DMS79 (cell line): ENCODE measurements around the gene XPNPEP2.
A peak's percentile ranks its signal among the peaks of the same experiment; 100 is the strongest.

Experiments
- DNase-seq: peaks from one replicate; lab custom pipeline; 2025; lab: John Stamatoyannopoulos, UW

XPNPEP2 gene

DNA sequence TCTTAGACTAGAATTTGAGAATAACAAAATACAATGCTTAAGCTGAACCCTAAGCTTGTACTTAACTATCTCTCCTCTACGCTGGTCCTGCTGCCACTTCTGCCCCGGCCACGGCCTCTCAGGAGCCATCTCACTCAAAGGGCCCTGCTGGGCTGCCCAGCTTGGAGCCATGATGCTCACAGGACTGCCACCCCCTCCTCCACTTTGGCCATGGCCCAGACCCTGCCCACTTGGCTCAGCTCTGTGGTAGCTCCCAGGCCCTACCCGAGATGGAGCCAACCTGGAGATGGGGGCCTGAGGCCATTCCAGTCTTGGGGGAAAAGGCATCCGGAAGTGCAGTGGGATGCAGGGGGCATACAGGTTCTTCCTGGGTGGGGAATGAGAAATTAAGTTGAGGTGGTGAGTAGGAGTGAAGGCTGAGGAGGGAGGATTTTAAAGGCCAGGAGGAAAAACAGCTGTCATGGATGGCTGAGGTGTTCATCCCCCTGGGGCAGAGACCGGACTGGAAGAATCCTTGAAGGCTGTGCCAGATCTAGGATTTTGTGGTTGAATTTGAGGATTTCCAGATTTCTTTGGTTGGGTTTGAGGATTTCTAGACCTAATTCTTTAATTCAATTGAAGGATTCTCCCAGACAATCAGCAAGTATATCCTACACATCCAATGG is 41.8 kb downstream of the XPNPEP2 start:
- no peak for DNase-seq

DNA sequence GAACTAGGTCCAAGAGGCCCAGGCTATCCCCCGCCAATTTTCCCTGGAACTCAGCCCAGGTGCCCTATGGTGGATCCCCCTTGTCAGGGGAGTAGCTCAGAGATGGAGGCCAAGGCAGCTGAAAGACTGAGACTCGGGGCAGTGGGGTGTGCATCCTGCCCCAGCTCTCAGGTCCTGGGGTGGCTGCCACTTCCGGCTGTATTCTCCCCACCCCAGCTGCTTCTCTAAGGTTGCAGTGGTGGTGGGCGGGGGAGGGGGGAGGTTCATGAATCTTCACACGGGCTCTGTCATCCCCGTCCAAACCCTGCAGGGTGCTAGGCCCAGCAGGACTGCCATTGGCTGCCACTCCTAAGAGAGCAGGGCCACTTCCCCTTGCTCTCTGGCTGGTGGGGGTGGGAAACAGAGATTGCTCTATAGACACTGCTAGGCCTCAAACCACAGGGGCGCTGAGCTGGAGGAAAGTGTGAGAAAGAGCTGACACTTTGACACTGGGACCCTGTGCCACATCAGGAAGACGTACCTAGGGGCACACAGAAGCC is 42.4 kb downstream of the XPNPEP2 start:
- no peak for DNase-seq

DNA sequence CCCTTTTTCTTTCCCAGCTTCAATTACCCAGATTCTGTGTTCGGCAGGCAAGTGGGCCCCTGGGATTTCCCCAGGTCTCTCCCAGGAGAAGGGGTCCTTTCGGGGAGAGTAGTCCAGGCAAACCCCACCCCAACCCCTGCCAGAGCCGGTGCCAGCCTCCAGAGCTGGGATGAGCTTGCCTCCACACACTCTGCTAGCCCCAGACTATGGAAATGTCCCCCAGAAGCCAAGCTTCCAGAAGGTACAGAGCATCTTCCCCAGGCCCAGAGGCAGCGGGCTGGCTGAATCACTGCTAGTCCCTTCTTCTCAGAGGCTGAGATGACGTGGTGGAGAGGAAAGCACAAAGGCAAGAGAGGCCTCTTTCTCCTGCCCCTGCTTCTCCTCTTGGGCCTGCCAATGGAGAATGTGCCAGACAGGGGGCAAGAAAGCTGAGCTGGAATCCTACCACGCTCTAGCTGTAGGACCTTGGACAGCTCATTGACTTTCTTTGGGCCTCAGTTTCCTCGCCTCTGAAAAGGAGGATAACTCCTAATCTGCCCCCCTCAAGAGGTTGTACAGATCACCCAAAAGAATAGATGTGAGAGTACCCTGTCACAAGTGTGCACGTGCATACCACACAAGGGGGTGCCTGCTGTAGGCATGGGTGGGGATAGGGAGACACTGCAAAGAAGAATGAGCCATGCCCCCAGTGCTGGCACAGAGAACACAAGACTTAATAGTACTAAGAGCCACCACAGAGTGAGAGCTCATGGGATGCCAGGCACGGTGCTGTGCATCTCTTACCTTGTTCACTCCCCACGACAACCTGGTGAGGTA is 43.1 kb downstream of the XPNPEP2 start:
- DNase-seq = no peak

DNA sequence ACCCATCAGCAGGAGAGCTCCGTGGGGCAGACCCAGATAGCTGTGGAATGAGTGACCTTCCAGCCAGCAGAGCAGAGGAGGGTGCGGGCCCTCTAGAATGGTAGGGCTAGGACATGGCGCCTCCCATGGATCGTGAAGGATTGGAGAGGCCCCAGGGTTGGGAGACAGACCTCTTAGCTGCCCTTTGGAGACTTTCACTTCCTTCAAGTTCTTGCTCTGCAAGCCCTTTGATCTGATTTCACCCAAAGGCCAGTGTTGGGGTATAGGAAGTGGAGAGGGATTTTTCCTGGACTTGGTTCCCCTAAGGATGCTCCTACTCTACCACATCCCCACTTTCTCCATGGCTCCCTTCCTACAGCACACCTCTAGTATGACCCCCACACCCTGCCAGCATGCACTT is 43.9 kb downstream of the XPNPEP2 start:
- DNase-seq = no peak

DNA sequence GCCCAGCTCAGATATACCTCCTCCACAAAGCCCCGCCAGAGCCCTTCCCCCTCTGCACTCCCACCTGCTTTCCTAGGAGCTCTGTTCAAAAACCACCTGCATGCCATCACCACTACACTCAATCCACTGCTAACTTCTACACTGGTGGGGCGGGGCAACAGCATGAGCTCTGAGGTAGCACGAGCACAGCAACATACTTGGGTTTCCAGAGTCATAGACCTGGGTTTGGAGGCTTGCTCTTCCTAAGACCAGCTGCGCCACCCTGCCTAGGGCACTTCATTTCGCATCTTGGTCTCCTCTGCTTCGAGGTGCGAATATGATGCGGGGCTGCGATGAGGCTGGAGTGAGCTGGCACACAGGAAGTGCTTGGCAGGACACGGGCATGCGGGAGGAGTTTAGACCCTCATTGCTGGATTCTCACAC is 44.5 kb downstream of the XPNPEP2 start:
- no peak for DNase-seq

DNA sequence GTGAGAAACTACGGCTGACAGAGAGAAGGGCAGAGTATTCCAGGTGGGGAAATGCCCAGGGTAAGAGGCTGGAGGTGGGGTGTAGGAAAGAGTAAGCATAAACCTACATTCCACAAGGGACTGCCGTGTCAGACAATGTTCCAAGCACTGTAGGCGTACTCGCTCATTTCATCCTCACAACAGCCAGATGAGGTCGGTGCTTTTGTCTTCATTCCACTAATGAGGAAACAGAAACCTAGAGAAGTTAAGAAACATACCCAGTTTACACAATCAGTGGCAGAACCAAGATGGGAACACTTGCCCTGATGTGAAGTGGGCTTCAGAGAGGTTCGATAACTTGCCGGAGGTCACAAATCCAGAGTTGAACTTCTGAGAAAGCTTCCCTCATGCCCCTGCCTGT is 45.6 kb downstream of the XPNPEP2 start:
- no peak for DNase-seq

DNA sequence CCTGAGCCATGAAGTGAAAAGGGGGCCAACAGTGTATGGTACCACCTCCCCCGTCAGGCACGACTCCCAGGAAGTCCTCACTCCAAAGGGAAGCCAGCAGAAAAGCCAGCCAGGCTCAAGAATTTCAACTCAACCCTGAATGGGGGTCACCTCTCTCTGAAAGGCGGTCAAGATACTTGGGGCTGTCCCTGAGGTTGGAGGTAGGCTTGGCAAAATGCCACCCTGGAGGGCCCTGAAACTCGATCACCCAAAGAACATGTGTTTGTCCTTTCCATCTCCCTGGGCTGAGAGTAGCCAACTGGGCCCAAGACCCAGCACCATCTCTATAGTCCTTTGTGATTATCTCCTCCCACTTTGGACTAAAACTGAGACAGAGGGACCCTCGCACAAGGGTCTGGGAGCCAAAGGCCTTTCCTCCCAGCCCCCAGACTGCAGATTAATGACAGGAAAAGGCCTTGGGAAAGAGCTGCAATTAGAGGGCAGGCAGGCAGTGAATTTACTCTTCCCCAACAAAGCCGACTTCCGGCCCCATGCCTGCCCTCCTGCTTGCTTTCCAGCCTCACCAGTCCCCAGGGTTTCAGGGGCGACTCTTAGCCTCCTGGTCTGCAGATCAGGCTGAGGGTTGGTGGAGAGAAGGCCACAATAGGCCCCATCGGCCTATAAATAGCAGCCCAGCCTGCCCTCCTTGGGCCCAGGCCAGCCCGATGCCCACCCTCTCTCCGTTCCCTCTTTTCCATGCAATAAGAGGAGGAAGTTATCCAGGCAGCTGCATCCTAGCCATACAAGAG is 46.6 kb downstream of the XPNPEP2 start:
- no peak for DNase-seq

DNA sequence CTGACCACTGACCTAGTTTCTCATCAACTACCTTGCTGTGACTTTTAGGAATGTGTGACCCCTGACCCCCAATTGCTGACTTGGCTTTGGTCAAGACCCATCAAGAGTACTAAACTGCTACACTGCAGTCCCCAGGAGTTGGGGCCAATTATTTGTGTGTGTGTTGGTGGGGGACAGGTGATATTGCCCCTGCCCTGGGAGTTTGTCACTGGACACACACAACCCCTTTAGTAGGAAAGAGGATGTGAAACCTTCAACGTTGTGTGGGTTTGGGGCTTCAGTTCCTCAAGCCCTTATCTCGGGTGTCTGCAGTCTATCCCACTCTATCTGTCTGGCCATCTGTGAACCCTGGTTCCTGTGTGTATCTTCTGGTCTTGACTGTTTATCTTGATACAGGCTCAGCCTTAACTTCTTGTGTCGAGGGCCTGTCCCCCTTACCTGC is 47.5 kb downstream of the XPNPEP2 start:
- no peak for DNase-seq

DNA sequence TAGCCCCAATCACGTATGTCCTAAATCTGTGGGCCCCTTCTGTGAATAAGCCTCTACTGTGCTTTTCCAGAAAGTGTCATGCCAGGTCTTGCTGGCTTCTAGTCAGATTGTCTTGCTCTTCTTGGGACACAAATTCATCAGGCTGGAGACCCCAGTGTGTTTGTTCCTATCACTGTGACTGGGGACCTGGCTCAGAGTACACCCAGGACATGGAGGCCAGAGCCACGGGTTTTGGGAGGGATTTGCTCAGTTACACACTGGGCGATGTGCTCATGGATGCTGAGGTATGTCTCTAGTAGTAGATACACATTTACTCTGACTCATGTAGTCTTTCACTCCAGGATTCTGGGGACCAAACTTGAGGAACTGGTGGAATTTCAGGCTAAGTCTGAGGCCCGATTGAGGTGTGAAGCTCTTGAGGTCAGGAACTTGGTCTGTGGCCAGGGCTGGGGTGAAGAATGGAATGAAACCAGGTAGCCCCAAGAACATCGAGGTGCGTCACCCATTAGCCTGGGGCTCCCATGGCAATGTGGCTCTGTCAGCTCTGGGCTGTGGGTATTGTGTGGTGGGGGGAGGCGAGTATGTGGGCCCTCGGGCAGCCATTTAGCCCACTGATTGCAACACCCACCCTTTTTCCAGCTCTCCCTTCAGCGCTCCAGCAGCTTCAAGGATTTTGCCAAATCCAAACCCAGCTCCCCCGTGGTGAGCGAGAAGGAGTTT is 48.7 kb downstream of the XPNPEP2 start:
- DNase-seq = no peak

DNA sequence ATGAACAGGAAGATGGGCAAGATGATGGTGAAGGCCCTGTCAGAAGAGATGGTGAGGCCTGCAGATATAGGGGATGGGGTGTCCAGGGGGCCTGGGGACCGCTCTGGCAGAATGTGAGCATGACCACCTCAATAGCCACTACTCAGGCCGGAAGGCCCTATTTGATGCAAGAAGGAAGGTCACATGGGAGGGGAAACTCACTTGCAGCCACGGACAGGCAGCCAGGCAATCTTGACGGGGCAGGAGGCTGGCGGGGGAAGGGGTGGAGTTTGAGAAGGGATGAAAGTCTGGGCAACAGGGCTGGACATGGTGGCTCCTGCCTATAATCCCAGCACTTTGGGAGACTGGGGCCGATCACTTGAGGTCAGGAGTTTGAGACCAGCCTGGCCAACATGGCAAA is 49.7 kb downstream of the XPNPEP2 start:
- no peak for DNase-seq

DNA sequence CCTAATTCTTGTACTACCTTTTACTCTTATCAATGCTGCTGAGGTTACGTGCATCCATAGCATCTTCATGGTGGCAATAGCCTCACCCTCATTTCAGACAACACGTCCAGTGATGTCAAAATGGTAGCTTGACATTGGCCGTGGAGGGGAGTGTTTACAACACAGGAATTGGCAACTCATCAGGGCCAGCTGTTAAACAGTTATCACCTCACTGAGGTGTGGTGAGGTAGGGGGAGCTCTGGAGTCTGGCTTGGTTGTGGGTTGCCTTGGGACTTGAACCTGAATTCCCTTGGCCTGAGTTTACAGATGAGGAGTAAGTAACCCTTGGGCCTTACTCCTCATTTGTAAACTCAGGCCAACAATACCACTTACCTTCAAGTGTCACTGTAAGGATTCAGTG is 51.4 kb downstream of the XPNPEP2 start:
- DNase-seq = no peak

DNA sequence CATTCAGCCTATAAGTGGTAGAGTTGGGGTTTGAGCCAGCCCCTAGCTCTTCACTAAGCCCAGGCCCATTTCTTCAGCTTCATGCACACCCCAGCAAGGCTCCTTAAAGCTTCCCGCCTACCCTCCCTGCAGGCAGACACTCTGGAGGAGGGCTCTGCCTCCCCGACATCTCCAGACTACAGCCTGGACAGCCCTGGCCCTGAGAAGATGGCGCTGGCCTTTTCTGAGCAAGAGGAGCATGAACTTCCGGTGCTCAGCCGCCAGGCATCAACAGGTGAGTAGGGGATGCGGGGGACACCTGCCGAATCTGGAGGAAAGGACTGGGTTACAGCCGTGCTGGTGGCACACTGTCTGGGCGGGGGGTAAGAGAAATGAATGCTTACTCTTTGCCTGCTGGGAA is 52.0 kb downstream of the XPNPEP2 start:
- no peak for DNase-seq

DNA sequence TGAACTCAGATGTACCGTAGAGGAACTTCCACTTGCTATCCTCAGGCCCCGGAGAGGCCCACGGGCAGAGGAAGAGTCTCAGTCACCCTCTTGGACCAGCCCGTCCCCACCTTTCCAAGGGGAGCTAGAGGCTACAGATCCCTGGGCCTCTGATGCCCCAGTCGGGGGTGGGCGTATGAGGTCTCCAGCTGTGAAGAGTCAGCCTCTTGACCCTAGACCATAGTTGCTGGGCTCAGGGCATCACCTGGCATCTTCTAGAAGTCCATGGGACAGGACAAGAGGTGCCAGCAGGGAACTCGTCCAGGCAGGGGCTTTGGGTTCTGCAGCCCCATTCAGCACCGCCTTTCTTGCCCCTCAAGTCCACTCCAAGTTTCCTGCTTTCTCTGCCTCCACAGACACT is 52.6 kb downstream of the XPNPEP2 start:
- no peak for DNase-seq

DNA sequence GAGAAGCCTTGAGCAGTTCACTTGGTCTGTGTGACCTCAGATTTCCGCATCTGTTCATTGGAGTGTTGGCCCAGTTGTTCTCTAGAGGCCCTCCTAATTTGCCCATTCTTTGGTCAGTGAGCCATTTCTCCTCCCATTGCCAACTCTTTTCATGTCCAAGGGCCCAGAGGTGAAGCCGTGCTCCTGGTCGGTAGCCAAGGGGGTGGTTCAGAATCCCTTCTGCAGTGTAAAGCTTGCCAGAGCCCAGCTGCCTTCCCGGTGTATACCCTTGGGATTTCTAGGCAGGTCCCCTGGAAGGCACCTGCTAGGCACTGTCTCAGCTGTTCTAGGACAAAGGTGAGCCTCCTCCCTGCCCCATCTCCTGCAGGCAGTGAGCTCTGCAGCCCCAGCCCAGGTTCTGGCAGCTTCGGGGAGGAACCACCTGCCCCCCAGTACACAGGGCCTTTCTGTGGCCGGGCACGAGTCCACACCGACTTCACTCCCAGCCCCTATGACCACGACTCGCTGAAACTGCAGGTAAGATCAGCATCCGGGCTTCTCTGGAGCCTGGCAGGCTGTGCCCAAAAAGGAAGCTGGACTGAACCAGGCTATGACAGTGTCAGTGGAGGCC is 53.3 kb downstream of the XPNPEP2 start:
- DNase-seq = peak; percentile 24

DNA sequence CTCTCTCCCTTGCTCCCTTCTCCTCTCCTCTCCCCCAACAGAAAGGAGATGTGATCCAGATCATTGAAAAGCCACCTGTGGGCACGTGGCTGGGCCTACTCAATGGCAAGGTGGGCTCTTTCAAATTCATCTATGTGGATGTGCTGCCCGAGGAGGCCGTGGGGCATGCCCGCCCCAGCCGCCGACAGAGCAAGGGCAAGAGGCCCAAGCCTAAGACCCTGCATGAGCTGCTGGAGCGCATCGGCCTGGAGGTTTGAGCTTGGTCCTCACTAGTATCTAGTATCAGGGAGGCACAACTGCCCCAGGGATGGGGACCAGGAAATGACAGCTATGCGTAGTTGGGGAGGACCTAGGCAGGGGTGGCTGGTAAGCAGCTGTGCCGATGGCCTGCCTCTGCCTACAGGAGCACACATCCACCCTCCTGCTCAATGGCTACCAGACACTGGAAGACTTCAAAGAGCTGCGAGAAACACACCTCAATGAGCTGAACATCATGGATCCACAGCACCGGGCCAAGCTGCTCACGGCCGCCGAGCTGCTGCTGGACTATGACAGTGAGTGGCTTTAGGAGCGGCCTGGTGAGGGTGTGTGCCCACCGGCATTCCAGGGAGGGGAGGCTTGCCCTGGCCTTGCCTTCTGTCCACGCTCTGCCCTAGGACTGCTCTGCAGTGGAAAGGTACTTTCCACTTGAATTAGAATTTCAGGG is 54.0 kb downstream of the XPNPEP2 start:
- no peak for DNase-seq

DNA sequence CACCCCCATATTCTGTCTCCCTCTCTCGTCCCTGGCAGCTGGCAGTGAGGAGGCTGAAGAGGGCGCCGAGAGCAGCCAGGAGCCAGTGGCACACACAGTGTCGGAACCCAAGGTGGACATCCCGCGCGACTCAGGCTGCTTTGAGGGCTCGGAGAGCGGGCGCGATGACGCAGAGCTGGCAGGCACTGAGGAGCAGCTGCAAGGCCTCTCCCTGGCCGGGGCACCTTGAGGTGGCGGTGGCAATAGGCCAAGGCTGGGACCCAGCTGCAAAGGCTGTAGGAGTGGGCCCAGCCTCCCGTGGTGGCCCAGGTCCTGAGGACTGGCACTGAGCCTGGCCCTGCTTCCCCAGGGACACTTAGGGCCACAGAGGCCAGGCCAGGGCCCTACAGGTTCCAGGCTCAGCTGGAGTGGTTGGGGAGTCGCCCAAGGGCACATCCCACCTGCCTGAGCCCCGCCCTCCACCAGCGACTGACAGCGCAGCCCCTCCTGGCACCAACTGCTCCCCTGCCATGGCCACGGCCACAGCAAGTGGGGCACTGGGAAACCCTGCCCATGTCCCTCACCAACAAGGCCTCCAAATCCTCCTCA is 54.9 kb downstream of the XPNPEP2 start:
- DNase-seq = peak; percentile 73

DNA sequence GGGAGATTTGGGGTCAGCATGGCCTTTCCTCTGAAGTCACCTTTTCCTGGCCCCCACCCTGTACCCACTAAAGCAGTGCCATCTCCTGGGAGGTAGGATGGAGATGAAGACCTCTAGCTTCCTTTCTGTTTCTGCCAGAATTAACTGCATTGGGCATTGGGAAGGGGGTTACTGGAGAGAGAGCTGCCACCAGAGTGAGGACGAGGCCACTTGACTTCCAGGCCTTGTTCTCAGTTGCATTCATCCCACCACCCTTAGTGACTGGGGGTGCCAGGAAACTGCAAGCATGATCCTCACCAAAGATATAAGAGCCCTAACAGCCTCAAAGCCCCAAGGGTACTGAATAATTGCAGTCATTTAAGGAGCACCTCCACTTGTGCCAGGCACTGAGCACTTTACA is 56.8 kb downstream of the XPNPEP2 start:
- DNase-seq = no peak

DNA sequence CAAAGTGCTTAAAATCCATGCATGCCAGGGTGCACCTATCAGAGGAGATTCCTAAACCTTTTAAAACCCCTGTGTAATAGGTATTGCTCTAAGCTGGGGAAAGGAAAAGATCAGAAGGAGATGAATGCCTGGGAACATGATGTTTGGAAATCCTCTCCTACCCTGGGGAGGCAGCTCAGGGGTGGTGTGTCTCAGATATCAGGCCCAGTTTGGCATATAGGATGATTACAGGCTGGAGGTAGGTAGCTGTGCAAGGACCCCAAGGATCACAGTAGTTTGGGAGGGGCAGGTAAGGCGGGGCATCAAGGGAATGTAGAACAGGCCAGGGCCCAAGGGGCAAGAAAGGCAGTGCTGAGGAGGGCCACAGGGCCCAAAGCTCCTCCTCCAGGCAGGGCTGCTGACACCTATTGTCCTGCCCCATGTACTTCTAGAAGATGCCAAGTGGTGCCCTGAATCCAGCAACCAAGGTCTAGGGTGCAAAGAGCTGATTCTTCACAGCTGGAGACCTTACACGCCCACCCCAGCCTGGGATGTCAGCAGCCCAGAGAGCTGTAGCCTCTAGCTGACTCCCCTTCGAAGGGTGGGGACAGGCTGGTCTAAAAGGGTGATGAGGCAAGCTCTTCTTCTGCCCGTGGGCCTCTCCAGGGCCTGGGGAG is 58.6 kb downstream of the XPNPEP2 start:
- DNase-seq = no peak

DNA sequence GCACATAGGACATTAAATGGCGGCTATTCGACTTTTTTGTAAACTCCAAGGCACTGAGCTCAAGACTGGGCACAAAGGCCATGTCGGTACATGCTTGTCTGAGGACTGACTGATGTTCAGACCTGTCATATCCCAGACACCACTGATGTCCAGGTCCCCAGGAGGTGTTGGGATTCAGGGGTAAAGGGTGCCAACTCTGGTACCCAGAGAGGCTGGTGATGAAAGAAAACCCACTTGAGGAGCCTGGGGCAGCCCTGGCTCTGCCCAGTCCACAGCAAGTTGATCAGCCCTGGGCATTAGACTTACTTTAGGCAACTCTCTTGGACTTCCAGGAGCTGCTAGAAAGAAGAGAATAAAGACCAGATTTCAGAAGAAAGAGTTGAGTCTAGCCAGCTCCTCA is 59.7 kb downstream of the XPNPEP2 start:
- no peak for DNase-seq

DNA sequence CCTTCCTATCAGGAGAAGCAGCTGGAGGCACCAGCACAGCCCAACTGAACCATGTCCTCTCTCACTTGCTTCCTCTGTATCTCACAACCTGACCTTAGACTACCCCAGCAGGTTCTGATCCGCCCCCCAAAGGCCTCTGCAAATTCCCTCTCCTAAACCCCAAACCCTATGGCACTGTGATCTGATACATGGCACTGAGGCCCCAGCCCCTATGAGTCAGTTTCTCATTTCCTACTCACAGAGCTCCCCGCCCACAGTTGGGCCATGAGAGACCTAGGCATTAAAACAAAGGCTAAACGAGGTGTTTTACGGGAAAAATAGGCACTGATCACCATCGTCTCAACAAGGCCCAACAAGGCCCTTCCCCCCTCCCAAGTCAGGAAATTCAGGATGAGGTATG is 60.1 kb downstream of the XPNPEP2 start:
- no peak for DNase-seq
